NCI-H1930 (cell line): ENCODE results near the gene HIPK4.
"Not testable (repeated sequence)": the region's sequence is repeated elsewhere in the genome, so short reads cannot be mapped to it uniquely, and the experiment has no call there.

Experiments
- DNase-seq, 2 experiments: peaks; one replicate each; lab custom pipeline; 2025; lab: John Stamatoyannopoulos, UW

HIPK4 gene, protein sequence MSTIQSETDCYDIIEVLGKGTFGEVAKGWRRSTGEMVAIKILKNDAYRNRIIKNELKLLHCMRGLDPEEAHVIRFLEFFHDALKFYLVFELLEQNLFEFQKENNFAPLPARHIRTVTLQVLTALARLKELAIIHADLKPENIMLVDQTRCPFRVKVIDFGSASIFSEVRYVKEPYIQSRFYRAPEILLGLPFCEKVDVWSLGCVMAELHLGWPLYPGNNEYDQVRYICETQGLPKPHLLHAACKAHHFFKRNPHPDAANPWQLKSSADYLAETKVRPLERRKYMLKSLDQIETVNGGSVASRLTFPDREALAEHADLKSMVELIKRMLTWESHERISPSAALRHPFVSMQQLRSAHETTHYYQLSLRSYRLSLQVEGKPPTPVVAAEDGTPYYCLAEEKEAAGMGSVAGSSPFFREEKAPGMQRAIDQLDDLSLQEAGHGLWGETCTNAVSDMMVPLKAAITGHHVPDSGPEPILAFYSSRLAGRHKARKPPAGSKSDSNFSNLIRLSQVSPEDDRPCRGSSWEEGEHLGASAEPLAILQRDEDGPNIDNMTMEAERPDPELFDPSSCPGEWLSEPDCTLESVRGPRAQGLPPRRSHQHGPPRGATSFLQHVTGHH

DNA sequence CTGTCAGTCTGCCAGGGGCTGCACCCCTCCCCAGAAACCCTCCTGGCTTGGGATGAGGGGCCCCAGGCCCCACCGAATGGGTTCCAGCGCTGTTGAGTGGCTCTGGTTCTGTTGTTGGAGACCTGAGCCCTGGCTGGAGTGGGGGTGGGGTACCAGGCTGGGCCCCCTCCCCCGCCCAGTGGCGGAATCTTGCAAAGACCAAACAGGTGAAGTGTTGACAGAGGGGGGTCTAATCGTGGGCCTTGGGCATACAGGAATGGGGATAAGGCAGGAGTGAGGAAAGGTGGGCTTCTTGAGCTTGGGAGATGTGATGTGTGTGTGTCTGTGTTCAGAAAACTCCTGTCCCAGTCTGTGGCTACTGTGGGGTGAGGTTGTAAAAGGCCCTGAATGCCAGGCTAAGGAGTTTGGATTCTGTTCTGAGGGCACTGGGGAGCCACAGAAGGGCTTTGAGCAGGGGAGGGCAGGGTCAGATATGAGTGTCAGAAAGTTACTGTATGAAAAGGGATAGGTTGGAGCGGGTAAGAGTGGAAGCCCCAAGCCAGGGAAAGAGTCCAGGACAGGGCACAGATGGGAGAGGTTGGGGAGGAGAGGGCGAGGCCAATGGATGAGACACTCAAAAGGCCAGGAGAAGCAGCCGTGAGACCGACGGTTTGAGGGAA lies at the start of gene HIPK4:
HIPK4 (minus strand) TSS at position 98 of the 659 bp plus-strand sequence. CDS start 279 bp downstream, outside the sequence.
- no peak for DNase-seq

DNA sequence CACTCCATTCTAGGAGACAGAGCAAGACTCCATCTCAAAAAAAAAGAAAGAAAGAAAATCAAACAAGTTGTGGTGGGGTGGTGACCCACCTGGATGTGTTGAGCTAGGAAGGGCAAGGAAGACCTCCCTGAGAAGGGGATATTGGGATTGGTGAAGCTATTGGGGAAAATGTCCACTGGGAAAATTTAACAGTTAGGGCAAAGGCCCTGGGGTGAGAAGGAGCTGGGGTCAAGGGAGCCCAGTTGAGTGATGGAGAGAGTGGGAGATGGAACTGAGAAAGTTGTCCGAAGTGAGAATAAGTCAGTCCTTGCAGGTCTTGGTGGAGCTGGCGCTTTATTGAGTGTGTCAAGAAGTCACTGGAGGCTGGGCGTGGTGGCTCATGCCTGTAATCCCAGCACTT lies 48.3 kb upstream of the HIPK4 start:
- DNase-seq = no peak

- peak; percentile 53 to 80 for DNase-seq
Observed at GRCh38 chr19:40433391-40434216, 43.6 kb upstream of the HIPK4 start.

DNA sequence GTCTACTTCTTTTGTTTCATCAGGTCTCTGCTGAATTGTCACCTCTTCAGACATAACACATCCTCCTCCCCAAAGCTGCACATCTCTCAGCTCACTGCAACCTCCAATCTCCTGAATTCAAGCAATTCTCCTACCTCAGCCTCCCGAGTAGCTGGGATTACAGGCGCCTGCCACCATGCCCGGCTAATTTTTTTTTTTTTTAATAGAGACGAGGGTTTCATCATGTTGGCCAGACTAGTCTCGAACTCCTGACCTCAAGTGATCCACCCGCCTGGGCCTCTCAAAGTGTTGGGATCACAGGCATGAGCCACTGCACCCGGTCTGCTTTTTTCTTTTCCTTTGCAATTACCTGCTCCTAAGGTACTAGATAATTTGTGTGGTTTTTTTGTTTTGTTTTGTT lies 42.8 kb upstream of the HIPK4 start:
- DNase-seq = not testable (repeated sequence)

DNA sequence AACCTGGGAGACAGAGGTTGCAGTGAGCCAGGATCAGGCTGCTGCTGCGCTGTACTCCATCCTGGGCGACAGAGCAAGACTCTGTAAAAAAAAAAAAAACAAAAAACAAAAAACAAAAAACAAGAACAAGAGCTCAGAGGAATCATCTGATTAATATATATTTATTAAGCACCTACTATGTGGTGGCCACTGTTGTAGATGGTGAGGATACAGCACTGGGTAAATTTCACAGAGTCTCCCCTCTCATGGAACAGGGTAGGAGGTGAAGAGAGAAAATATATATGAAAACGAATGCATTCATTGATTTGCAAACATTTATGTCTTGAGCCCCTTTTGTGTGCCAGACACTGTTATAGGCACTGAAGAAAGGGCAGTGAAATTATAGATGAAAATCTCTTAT lies 41.7 kb upstream of the HIPK4 start:
- DNase-seq = no peak

DNA sequence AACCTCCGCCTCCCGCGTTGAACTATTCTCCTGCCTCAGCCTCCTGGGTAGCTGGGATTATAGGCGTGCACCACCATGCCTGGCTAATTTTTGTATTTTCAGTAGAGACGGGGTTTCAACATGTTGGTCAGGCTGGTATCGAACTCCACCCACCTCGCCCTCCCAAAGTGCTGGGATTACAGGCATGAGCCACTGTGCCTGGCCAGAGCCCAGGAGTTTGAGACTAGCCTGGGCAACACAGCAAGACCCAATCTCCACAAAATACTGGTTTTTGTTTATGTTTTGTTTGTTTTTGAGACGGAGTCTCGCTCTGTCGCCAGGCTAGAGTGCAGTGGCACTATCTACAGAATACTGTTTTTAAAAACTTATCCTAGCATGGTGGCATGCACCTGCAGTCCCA lies 40.3 kb upstream of the HIPK4 start:
- DNase-seq = not testable (repeated sequence)

DNA sequence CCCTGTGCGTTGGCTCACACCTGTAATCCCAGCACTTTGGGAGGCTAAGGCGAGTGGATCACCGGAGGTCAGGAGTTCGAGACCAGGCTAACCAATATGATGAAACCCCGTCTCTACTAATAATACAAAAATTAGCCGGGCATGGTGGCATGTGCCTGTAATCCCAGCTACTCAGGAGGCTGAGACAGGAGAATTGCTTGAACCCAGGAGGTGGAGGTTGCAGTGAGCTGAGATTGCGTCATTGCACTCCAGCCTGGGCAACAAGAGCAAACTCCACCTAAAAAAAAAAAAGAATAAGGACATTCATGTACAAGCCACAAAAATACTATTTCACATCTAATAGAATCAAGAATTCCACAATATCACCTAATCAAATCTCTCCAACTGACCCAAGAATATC lies 38.2 kb upstream of the HIPK4 start:
- DNase-seq = not testable (repeated sequence)

DNA sequence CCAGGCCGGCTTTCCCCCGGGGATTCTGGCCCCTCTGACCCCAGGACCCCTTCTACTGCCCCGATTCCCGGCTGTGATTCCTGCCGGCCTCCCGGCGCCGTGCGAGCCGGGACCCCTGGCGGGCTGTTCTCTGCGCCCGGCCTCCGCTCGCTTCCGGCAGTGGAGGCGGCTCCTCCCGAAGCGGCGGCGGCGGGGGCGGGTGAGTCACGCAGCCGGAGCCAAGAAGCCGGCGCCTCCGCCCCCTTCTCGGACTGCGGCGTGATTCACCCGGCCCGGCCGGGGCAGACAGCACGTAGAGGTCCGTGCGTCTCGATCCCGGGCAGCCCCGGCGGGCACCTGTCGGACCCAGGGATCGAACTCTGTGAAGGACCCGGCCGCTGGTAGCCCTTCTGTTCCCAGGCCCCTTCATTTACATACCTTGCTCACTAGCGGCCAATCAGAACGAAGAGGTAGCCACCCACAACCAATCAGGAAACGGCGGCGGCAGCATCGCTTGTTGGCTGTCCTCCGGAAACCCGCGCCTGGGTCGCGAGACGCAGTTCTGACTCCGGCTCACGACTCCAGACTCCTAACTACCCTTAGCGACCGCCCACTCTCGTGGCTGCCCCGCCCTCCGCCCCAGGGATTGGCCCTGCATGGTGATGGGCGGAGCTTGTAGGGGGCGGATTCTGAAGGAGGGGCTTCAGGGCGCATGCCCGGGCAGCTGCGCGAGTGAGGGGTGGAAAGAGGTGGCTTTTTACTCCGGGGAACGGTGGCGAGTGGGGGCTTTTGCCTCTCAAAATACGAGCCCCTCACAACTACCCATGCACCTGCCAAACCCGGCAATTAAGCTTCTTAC lies 35.7 kb upstream of the HIPK4 start, which contains the start of gene SERTAD1:
SERTAD1 (minus strand) TSS at position 543 of the 838 bp plus-strand sequence. CDS start 2,446 bp downstream, outside the sequence.
- DNase-seq = peak; percentile 99 to 100

- DNase-seq = no peak
Observed at GRCh38 chr19:40424637-40425449, 34.9 kb upstream of the HIPK4 start.

DNA sequence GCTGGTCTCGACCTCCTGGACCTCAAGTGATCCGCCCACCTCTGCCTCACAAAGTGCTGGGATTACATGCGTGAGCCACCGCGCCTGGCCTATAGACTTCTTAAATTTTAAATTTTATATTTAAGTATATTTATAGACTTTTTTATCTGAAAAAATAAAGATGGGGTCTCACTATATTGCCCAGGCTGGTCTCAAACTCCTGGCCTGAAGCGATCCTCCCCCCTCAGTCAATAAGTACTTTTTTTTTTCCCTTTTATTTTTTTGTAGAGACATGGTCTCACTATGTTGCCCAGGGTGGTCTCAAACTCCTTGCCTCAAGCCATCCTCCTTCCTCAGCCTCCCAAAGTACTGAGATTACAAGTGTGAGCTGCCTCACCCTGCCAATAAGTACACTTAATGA lies 34.0 kb upstream of the HIPK4 start:
- no peak for DNase-seq

- DNase-seq = no peak
Observed at GRCh38 chr19:40422748-40423566, 33.0 kb upstream of the HIPK4 start.

DNA sequence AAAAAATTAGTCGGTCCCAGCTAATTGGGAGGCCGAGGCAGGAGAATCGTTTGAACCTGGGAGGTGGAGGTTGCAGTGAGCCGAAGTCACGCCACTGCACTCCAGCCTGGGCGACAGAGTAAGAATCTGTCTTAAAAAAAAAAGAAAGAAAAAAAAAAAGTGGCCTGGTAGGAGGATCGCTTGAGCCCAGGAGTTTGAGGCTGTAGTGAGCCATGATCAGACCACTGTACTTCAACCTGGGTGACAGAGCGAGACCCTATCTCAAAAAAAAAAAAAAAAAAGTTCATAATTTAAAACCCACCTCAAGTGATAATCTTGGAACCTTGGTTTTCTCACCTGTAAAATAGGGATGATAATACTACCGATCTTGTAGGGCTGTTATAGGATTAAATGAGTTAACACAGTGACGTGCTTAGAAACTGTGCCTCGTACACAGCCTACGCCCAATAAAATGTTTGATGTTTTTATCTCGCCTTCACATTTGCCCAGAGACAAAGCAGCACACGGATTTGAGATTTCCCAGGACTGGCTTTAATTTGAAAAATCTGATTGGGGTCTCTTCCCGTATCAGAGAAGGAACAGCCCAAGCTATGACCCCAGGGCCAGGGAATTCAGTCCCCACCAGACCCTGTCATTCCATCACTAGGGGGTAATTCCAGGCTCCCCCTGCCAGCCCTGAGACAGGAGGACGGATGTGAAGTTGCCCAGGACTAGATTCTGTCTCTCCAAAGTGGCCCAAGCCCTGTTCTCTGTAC lies 32.2 kb upstream of the HIPK4 start:
- no peak for DNase-seq

DNA sequence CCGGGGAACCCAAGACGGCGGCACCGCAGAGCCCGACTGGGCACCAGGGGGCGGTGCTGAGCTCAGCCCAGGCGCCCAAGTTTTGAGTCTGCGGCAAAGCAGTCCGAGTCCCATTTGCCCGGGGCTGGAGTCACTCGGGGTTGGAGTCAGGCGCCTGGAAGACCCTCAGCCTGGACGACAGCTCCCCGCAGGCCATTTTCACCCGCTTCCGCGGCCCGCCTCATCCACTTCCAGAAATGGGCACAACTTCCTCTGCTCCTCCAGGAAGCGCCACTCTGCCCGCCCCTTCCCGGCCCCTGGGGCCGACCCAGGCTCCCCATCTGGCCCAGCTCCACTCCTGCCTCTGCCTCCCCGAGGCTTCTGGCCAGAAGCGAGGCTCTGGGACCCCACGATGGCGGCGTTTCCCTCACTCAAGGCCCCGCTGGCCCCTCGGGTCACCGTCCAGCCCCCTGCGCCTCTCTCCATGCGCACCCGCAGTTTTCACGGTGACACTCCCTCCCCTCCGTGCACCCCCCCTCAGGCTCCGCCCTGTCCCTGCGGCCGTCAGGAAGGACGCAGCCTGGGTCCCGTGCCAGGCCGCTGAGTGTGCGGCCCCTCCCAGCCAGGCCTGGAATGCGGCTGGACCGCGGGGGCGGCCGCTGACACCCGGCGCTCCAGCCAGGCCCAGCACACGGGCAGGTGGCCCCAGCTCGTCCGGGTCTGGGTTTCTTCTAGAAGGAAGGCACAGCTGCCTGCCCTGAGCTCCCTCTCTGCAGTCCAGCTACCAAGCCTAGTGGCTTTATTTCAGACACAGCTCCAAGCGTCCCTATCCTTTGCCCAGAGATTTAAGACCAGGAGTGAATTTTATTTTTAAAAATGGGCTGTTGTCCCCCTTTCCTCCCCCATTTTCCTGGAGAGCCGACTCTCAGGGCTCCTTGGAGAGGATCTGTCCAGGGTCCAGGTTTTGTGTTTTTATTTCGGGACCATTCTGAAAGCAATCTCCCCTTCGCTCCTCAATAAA lies 31.1 kb upstream of the HIPK4 start:
- peak; percentile 68 to 79 for DNase-seq

DNA sequence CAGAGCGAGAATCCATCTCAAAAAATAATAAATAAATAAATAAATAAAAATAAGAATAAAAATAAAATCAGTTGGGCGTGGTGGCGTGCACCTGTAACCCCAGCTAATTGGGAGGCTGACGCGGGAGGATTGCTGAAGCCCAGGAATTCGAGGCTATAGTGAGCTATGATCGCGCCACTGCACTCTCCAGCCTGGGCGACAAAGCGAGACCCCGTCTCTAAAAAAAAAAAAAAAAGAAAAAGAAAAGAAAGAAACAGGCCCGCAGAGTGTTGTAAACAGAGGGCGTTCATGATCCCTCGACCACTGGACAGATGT lies 30.4 kb upstream of the HIPK4 start:
- no peak for DNase-seq

GRCh38 chr19:40419780-40420179 lies 29.8 kb upstream of the HIPK4 start:
- DNase-seq = no peak

DNA sequence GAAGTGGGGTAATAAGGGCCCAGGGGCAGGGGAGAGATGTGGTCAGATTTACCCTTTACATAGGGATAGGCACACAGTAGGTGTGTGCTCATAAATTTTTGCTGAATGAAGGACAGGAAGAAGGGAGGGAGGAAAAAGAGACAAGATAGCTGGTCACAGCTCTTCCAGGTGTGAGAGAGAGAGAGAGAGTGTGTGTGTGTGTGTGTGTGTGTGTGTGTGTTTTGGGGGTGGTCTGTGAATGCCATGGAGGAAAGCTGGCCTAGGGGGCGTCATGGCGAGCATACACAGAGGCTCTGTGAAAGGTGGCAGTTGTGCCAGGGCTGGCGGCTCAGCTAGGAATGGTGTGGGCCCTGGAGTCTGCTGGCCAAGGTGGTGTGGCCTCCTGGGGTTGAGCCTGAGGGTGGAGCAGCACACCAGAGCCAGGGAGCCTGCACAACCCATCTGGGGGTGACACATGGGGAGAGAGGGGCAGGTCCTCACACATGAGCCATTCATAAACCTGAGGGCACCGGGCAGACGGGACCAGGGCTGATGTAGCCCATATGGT lies 29.2 kb upstream of the HIPK4 start:
- DNase-seq = no peak

DNA sequence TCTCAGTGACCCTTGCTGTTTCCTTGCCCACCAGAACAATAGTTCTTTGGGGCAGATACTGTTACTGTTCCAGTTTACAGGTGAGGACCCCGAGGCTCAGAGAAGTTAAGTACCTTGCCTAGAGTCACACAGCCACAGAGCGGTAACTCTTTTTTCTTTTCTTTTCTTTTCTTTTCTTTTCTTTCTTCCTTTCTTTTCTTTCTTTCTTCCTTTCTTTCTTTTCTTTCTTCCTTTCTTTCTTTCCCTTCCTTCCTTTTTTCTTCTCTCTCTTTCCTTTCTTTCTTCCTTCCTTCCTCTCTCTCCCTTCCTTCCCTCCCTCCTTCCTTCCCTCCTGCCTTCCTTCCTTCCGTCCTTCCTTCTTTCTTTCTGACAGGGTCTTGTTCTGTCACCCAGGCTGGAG lies 28.1 kb upstream of the HIPK4 start:
- no peak for DNase-seq
